Neural cell (in vitro differentiated cells): ENCODE data around the gene ITGA11. TPM values are rescaled to one million over a fixed set of nuclear protein-coding genes. Genes with fewer than 3 reads are reported as not detected.

Experiments
- H2AFZ ChIP-seq: fragments of 200-600, 300-800 bp; sonication (generic), shearing (Covaris generic); 2 replicates; pipeline ENCODE4 v1.6.0; 2014; ENCODE audit warnings: low read depth, mild to moderate bottlenecking, antibody characterized with exemption, low read length, moderate library complexity
- H3F3A ChIP-seq: fragments of 200-600 bp; shearing (Covaris generic); 2 replicates; pipeline ENCODE4 v1.6.1; 2016; ENCODE audit warnings: mild to moderate bottlenecking, moderate library complexity, mixed read lengths, antibody characterized with exemption, low read length; ENCODE audit not compliant: insufficient read depth, poor library complexity, severe bottlenecking
- H3K27ac ChIP-seq: fragments of 200-600, 300-800 bp; sonication (generic), shearing (Covaris generic); 2 replicates; pipeline ENCODE4 v1.5.1; 2014; ENCODE audit warnings: mild to moderate bottlenecking, low read length, moderate library complexity
- H3K27me3 ChIP-seq: fragments of 300-800, 200-600 bp; sonication (generic), shearing (Covaris generic); 2 replicates; pipeline ENCODE4 v1.6.0; 2014; ENCODE audit warnings: mild to moderate bottlenecking, low read depth, low read length, moderate library complexity; ENCODE audit not compliant: insufficient read depth
- H3K36me3 ChIP-seq: fragments of 300-800, 200-600 bp; sonication (generic), shearing (Covaris generic); 2 replicates; pipeline ENCODE4 v1.5.1; 2014; ENCODE audit warnings: mild to moderate bottlenecking, antibody characterized with exemption, low read length, moderate library complexity; ENCODE audit not compliant: insufficient read depth
- H3K4me2 ChIP-seq: fragments of 300-800, 200-600 bp; sonication (generic), shearing (Covaris generic); 2 replicates; pipeline ENCODE4 v1.6.0; 2014; ENCODE audit warnings: mild to moderate bottlenecking, low read length
- H3K4me3 ChIP-seq: fragments of 300-800, 200-600 bp; sonication (generic), shearing (Covaris generic); 2 replicates; pipeline ENCODE4 v1.5.1; 2014; ENCODE audit warnings: mild to moderate bottlenecking, low read length, moderate library complexity
- H3K79me2 ChIP-seq: fragments of 200-600 bp; shearing (Covaris generic); replicated peaks from 2 replicates; pipeline ENCODE4 v1.6.0; 2014; ENCODE audit warnings: mild to moderate bottlenecking, low read length, moderate library complexity; ENCODE audit not compliant: insufficient read depth
- H3K9ac ChIP-seq: fragments of 300-800, 200-600 bp; sonication (generic), shearing (Covaris generic); 2 replicates; pipeline ENCODE4 v1.6.1; 2016; ENCODE audit warnings: mild to moderate bottlenecking, low read length, mixed read lengths
- H3K9me2 ChIP-seq: fragments of 200-600 bp; shearing (Covaris generic); 2 replicates; pipeline ENCODE4 v1.6.1; 2016; ENCODE audit warnings: mild to moderate bottlenecking, low read length, mixed read lengths; ENCODE audit not compliant: insufficient read depth
- H3K9me3 ChIP-seq: fragments of 200-600, 300-800 bp; sonication (generic), shearing (Covaris generic); 2 replicates; pipeline ENCODE4 v1.6.1; 2016; ENCODE audit warnings: mild to moderate bottlenecking, mixed run types, low read length, moderate library complexity, mixed read lengths
- H4K20me1 ChIP-seq: fragments of 200-600 bp; shearing (Covaris generic); 2 replicates; pipeline ENCODE4 v1.6.1; 2016; ENCODE audit warnings: mild to moderate bottlenecking, mixed run types; ENCODE audit not compliant: insufficient read depth
- EP300 ChIP-seq: fragments of 450-650 bp; conservative IDR thresholded peaks from 2 replicates; pipeline ENCODE4 v1.6.1; 2014; ENCODE audit warnings: antibody characterized with exemption, mild to moderate bottlenecking, moderate library complexity; ENCODE audit not compliant: poor library complexity, severe bottlenecking
- EZH2 ChIP-seq: fragments of 200-600, 300-800 bp; shearing (Covaris generic), sonication (generic); IDR thresholded peaks from 2 replicates; pipeline ENCODE4 v1.6.1; 2014; ENCODE audit warnings: antibody characterized with exemption, low read length, borderline replicate concordance, mild to moderate bottlenecking; ENCODE audit not compliant: insufficient read depth, poor library complexity, severe bottlenecking
- MXI1 ChIP-seq: fragments of 450-650 bp; conservative IDR thresholded peaks from 2 replicates; pipeline ENCODE4 v1.6.1; 2014; ENCODE audit warnings: antibody characterized with exemption, mild to moderate bottlenecking; ENCODE audit not compliant: poor library complexity, severe bottlenecking
- POLR2AphosphoS5 ChIP-seq: IDR thresholded peaks from 2 replicates; pipeline ENCODE4 v1.6.1; 2012
- RAD21 ChIP-seq: fragments of 450-650 bp; conservative IDR thresholded peaks from 2 replicates; pipeline ENCODE4 v1.6.1; 2014; ENCODE audit warnings: antibody characterized with exemption, mild to moderate bottlenecking, moderate library complexity
- SMC3 ChIP-seq: fragments of 450-650 bp; conservative IDR thresholded peaks from 2 replicates; pipeline ENCODE4 v1.6.1; 2014; ENCODE audit warnings: antibody characterized with exemption, mild to moderate bottlenecking, moderate library complexity; ENCODE audit not compliant: poor library complexity
- TAF1 ChIP-seq: IDR thresholded peaks from 2 replicates; pipeline ENCODE4 v1.6.1; 2012; ENCODE audit warnings: low read depth
- polyA plus RNA-seq: library from polyadenylated mRNA; depleted of rRNA; stranded (reverse); fragments of >200 nt; gene quantifications from 2 replicates; pipeline ENCODE4 v1.2.3, GENCODE V29; 2014
- TF ChIP-seq, protein P1 (sequence below): fragments of 450-650 bp; IDR thresholded peaks from 2 replicates; pipeline ENCODE4 v1.5.1; 2014; ENCODE audit warnings: antibody characterized with exemption, mild to moderate bottlenecking, moderate library complexity; ENCODE audit not compliant: poor library complexity, severe bottlenecking
- TF ChIP-seq, protein P2 (sequence below): IDR thresholded peaks from 2 replicates; pipeline ENCODE4 v1.6.1; 2012; ENCODE audit warnings: borderline replicate concordance

ITGA11 gene
- polyA plus RNA-seq, 1 donor from 2014 or later: not detected

DNA sequence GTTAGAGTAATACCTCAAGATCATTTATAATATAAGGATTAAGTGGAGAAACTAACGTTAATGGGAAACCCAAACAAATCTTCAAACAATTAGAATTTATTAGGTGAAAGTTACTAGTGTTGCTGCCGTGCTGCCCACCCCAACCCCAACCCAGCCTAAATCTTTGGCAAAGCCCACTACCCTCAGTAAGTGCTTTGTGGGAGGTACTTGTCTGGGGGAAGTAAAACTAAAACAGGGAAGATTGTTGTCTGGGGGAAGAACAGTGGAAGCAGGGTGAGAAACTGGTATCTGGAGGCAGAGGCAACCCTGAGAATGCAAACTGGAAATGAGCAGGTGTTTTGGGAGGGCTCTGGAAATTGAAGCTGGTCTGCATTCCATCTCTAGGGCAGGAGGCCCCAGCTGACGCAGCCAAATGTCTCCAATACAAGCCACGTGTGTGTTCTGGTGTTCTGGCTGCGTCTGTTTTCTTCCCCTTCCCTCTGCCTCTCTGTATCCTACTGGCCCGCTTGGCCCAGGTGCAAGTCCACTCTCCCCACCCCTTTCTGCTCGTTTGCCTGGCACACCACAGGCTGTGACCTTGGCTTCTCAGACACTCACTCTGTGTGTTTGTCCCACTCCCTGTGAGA lies 121.7 kb downstream of the ITGA11 start:
- H3F3A ChIP-seq: no peaks in the 10 kb centered on the region
- no peaks in the 10 kb centered on the region for H3K79me2 ChIP-seq
- H3K9ac ChIP-seq: no peak overlapping the region
- no peak overlapping the region for H3K4me3 ChIP-seq
- no peaks in the 10 kb centered on the region for H3K9me2 ChIP-seq
- H4K20me1 ChIP-seq: no peaks in the 10 kb centered on the region
- TF ChIP-seq TAF1 (no peak), EZH2 (no peak), POLR2AphosphoS5 (no peak), MXI1 (no peak), RAD21 (no peak), SMC3 (no peak)
- TF ChIP-seq, protein P1, sequence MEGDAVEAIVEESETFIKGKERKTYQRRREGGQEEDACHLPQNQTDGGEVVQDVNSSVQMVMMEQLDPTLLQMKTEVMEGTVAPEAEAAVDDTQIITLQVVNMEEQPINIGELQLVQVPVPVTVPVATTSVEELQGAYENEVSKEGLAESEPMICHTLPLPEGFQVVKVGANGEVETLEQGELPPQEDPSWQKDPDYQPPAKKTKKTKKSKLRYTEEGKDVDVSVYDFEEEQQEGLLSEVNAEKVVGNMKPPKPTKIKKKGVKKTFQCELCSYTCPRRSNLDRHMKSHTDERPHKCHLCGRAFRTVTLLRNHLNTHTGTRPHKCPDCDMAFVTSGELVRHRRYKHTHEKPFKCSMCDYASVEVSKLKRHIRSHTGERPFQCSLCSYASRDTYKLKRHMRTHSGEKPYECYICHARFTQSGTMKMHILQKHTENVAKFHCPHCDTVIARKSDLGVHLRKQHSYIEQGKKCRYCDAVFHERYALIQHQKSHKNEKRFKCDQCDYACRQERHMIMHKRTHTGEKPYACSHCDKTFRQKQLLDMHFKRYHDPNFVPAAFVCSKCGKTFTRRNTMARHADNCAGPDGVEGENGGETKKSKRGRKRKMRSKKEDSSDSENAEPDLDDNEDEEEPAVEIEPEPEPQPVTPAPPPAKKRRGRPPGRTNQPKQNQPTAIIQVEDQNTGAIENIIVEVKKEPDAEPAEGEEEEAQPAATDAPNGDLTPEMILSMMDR: no peak
- TF ChIP-seq, protein P2, sequence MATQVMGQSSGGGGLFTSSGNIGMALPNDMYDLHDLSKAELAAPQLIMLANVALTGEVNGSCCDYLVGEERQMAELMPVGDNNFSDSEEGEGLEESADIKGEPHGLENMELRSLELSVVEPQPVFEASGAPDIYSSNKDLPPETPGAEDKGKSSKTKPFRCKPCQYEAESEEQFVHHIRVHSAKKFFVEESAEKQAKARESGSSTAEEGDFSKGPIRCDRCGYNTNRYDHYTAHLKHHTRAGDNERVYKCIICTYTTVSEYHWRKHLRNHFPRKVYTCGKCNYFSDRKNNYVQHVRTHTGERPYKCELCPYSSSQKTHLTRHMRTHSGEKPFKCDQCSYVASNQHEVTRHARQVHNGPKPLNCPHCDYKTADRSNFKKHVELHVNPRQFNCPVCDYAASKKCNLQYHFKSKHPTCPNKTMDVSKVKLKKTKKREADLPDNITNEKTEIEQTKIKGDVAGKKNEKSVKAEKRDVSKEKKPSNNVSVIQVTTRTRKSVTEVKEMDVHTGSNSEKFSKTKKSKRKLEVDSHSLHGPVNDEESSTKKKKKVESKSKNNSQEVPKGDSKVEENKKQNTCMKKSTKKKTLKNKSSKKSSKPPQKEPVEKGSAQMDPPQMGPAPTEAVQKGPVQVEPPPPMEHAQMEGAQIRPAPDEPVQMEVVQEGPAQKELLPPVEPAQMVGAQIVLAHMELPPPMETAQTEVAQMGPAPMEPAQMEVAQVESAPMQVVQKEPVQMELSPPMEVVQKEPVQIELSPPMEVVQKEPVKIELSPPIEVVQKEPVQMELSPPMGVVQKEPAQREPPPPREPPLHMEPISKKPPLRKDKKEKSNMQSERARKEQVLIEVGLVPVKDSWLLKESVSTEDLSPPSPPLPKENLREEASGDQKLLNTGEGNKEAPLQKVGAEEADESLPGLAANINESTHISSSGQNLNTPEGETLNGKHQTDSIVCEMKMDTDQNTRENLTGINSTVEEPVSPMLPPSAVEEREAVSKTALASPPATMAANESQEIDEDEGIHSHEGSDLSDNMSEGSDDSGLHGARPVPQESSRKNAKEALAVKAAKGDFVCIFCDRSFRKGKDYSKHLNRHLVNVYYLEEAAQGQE: no peak
- H2AFZ ChIP-seq: no peak overlapping the region
- H3K27me3 ChIP-seq: no peaks in the 10 kb centered on the region
- no peaks in the 10 kb centered on the region for H3K36me3 ChIP-seq
- H3K9me3 ChIP-seq: no peaks in the 10 kb centered on the region
- H3K4me2 ChIP-seq: no peak overlapping the region
- no peak overlapping the region for H3K27ac ChIP-seq

GRCh38 chr15:68309024-68309423 lies 122.9 kb downstream of the ITGA11 start:
- Histone ChIP-seq H3K9ac (no peak overlapping the region), H3K36me3 (no peaks in the 10 kb centered on the region), H3F3A (no peaks in the 10 kb centered on the region), H4K20me1 (no peaks in the 10 kb centered on the region), H3K4me3 (no peak overlapping the region), H3K27me3 (no peaks in the 10 kb centered on the region), H2AFZ (no peak overlapping the region), H3K4me2 (no peak overlapping the region), H3K9me3 (no peaks in the 10 kb centered on the region), H3K27ac (no peak overlapping the region), H3K79me2 (no peaks in the 10 kb centered on the region), H3K9me2 (no peaks in the 10 kb centered on the region)
- TF ChIP-seq EP300 (no peak), MXI1 (no peak), SMC3 (no peak), TAF1 (no peak), RAD21 (no peak), EZH2 (no peak)
